Caco-2 (cell line): ENCODE data around the gene PDYN. TPM values are rescaled to one million over a fixed set of nuclear protein-coding genes. Genes with fewer than 3 reads are reported as not detected.
A peak's percentile ranks its signal among the peaks of the same experiment; 100 is the strongest.

ENCODE experiments used
- BruUV-seq: library from RNA; stranded (reverse); fragments of 400-500 nt; replicated peaks from 2 replicates; lab custom pipeline; 2021; lab: Mats Ljungman, UMichigan
- CTCF ChIA-PET: fragments of 300-600 bp; sonication (Branson Sonifier 250); formaldehyde crosslinking; loops from one replicate; lab custom pipeline; 2022; ENCODE audit warnings: antibody characterized with exemption; lab: Charles Lee
- POLR2A ChIA-PET: fragments of 300-600 bp; sonication (Branson Sonifier 250); formaldehyde crosslinking; loops from one replicate; lab custom pipeline; 2022; ENCODE audit warnings: antibody characterized with exemption; lab: Charles Lee
- DNase-seq, 2 experiments: peaks; one replicate each; pipeline versions ENCODE4 v3.0.0 to v3.0.0-alpha.2; 2020 to 2022
- H3K27me3 ChIP-seq: replicated peaks from 2 replicates; pipeline ENCODE4 v1.6.0; 2011; ENCODE audit warnings: low read length; ENCODE audit not compliant: control insufficient read depth, insufficient read depth
- H3K36me3 ChIP-seq: 2 replicates; pipeline ENCODE4 v1.5.1; 2011; ENCODE audit warnings: low read length; ENCODE audit not compliant: control insufficient read depth, insufficient read depth
- H3K4me1 ChIP-seq: fragments of 250-450 bp; sonication (Bioruptor Pico); 2 replicates; pipeline ENCODE4 v1.5.1; 2020; ENCODE audit warnings: mild to moderate bottlenecking
- H3K4me3 ChIP-seq: 2 replicates; pipeline ENCODE4 v1.5.1; 2011; ENCODE audit warnings: low read depth, mild to moderate bottlenecking, control low read depth, low read length
- H3K9me3 ChIP-seq: fragments of 250-450 bp; sonication (Bioruptor Pico); 2 replicates; pipeline ENCODE4 v1.5.1; 2020; ENCODE audit warnings: mild to moderate bottlenecking, moderate library complexity
- H3K27ac Mint-ChIP-seq: one replicate; pipeline ENCODE4 v1.8.0; 2022; ENCODE audit warnings: mixed read lengths; ENCODE audit not compliant: unreplicated experiment
- H3K27me3 Mint-ChIP-seq: one replicate; pipeline ENCODE4 v1.8.0; 2022; ENCODE audit warnings: mixed read lengths; ENCODE audit not compliant: insufficient read depth, unreplicated experiment
- H3K36me3 Mint-ChIP-seq: one replicate; pipeline ENCODE4 v1.8.0; 2022; ENCODE audit warnings: mild to moderate bottlenecking, mixed read lengths; ENCODE audit not compliant: insufficient read depth, unreplicated experiment
- H3K4me1 Mint-ChIP-seq: one replicate; pipeline ENCODE4 v1.8.0; 2022; ENCODE audit warnings: low read depth, mixed read lengths; ENCODE audit not compliant: unreplicated experiment
- H3K4me3 Mint-ChIP-seq: one replicate; pipeline ENCODE4 v1.8.0; 2022; ENCODE audit warnings: mild to moderate bottlenecking, moderate library complexity, mixed read lengths; ENCODE audit not compliant: unreplicated experiment
- H3K9me3 Mint-ChIP-seq: one replicate; pipeline ENCODE4 v1.8.0; 2022; ENCODE audit warnings: mixed read lengths; ENCODE audit not compliant: unreplicated experiment
- CTCF ChIP-seq, 2 experiments: fragments of 200-600 bp in 1 of 2; IDR thresholded peaks; 1 replicate in 1 of 2; 2 replicates in 1 of 2; pipeline versions ENCODE4 v1.5.1 to v1.8.0; 2011 to 2022; ENCODE audit warnings: antibody characterized with exemption in 1 of 2, control low read depth in 1 of 2, inconsistent platforms in 1 of 2, low read depth in 1 of 2, low read length in 1 of 2, mild to moderate bottlenecking in 1 of 2, moderate library complexity in 1 of 2; ENCODE audit not compliant: insufficient read depth in 1 of 2, severe bottlenecking in 1 of 2, unreplicated experiment in 1 of 2
- intact Hi-C: fragments of 100-400 bp; cut with micrococcal nuclease; formaldehyde crosslinking; loops from one replicate; pipeline ENCODE4 v1.10.0; 2022; ENCODE audit not compliant: unreplicated experiment
- total RNA-seq: library from RNA; stranded (reverse); gene quantifications from 2 replicates; pipeline ENCODE4 v1.2.3, GENCODE V29; 2022

Gene PDYN
- total RNA-seq, 1 experiment from 2014 or later = not detected

GRCh38 chr20:1987826-1988225, 6.0 kb downstream of the PDYN start:
- no peak overlapping the region for H3K4me3 ChIP-seq
- Mint-ChIP-seq H3K27me3 (peaks cover 37% of the 10 kb centered on the region), H3K4me1 (no peaks in the 10 kb centered on the region), H3K4me3 (no peak overlapping the region), H3K27ac (no peak overlapping the region), H3K9me3 (no peaks in the 10 kb centered on the region), H3K36me3 (peaks cover 5% of the 10 kb centered on the region)
- POLR2A ChIA-PET = no interaction called here
- no TSS peak for BruUV-seq
- no peak for TF ChIP-seq CTCF (IDR thresholded peaks at IDR 0.05; ENCODE audit: insufficient read depth in 1 of 2, low read depth in 1 of 2, low read length in 1 of 2, severe bottlenecking in 1 of 2, unreplicated experiment in 1 of 2)
- CTCF ChIA-PET = no interaction called here
- no peak for DNase-seq
- H3K9me3 ChIP-seq = no peaks in the 10 kb centered on the region
- no peaks in the 10 kb centered on the region for H3K4me1 ChIP-seq
- intact Hi-C loops = no loop called here
- no peaks in the 10 kb centered on the region for H3K36me3 ChIP-seq
- peaks cover 1% of the 10 kb centered on the region; the same call in 1 of the 2 replicates for H3K27me3 ChIP-seq

- peak in 1 of 2 experiments; percentile 17 for DNase-seq
- no peaks in the 10 kb centered on the region for H3K4me1 Mint-ChIP-seq
- no peak overlapping the region for H3K27ac Mint-ChIP-seq
- intact Hi-C loops = no loop called here
- TF ChIP-seq CTCF (IDR thresholded peaks at IDR 0.05; ENCODE audit: insufficient read depth in 1 of 2, low read depth in 1 of 2, low read length in 1 of 2, severe bottlenecking in 1 of 2, unreplicated experiment in 1 of 2) = no peak
- CTCF ChIA-PET = no interaction called here
- POLR2A ChIA-PET = no interaction called here
- H3K9me3 Mint-ChIP-seq = no peaks in the 10 kb centered on the region
- H3K9me3 ChIP-seq = no peaks in the 10 kb centered on the region
- peaks cover 25% of the 10 kb centered on the region for H3K27me3 Mint-ChIP-seq
- H3K36me3 ChIP-seq = no peaks in the 10 kb centered on the region
- H3K4me3 ChIP-seq = no peak overlapping the region
- no TSS peak for BruUV-seq
- H3K36me3 Mint-ChIP-seq = peaks cover 5% of the 10 kb centered on the region
- H3K27me3 ChIP-seq = no peaks in the 10 kb centered on the region
- no peak overlapping the region for H3K4me3 Mint-ChIP-seq
- H3K4me1 ChIP-seq = no peaks in the 10 kb centered on the region
Observed at GRCh38 chr20:1983301-1983700, 10.6 kb downstream of the PDYN start.

- H3K27me3 ChIP-seq = no peaks in the 10 kb centered on the region
- no TSS peak for BruUV-seq
- Mint-ChIP-seq H3K9me3 (no peaks in the 10 kb centered on the region), H3K36me3 (peaks cover 5% of the 10 kb centered on the region), H3K27me3 (peaks cover 31% of the 10 kb centered on the region), H3K27ac (no peak overlapping the region), H3K4me1 (no peaks in the 10 kb centered on the region), H3K4me3 (no peak overlapping the region)
- peak in 1 of 2 experiments; percentile 31 for DNase-seq
- intact Hi-C loops = no loop called here
- no peak overlapping the region for H3K4me3 ChIP-seq
- no peaks in the 10 kb centered on the region for H3K36me3 ChIP-seq
- ChIA-PET CTCF (no interaction called here), POLR2A (no interaction called here)
- no peak for TF ChIP-seq CTCF (IDR thresholded peaks at IDR 0.05; ENCODE audit: insufficient read depth in 1 of 2, low read depth in 1 of 2, low read length in 1 of 2, severe bottlenecking in 1 of 2, unreplicated experiment in 1 of 2)
- H3K9me3 ChIP-seq = no peaks in the 10 kb centered on the region
- H3K4me1 ChIP-seq = no peaks in the 10 kb centered on the region
Observed at GRCh38 chr20:1982686-1983085, 11.2 kb downstream of the PDYN start.
